GM19467 (cell line): ENCODE results near the gene GNS.

Experiments used
- ATAC-seq: cut with Tn5 transposase; IDR thresholded peaks from one replicate; pipeline ENCODE4 v1.9.1; 2021; ENCODE audit warnings: mild to moderate bottlenecking, moderate library complexity; ENCODE audit not compliant: unreplicated experiment

Gene GNS

DNA sequence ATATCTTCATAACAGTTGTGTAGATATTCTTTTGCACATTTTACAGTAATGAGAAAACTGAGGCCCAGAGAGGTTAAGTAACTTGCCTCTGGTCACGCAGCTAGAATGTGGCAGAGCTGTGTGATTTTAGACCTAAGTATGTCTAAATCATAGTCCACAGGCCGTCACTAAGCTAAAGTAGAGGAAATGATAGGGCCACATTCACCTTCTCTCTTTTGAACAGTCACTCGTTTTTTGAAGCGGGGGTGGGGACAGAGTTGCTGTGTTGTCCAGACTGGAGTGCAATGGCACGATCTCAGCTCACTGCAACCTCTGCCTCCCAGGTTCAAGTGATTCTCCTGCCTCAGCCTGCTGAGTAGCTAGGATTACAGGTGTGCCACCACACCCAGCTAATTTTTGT lies 80.4 kb downstream of the GNS start:
- no peak for ATAC-seq

DNA sequence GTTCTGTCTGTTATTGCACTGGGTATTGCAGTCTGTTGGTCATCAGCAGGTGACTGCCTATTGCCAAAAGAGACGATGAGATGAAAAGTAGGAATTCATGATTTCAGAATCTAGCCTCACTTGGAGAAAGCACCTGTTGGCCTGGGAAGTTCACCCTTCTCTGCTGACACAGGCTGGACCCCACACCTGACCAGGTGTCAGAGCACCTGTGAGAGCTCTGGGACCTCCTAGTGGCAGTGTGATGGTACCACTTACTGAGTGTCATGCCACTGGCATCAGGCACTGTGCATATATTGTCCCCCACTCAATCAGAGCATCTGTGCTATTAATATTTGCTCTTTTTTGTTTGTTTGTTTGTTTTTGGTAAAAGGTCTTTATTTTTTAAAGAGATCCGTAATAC lies 81.0 kb downstream of the GNS start:
- ATAC-seq, result no peak

DNA sequence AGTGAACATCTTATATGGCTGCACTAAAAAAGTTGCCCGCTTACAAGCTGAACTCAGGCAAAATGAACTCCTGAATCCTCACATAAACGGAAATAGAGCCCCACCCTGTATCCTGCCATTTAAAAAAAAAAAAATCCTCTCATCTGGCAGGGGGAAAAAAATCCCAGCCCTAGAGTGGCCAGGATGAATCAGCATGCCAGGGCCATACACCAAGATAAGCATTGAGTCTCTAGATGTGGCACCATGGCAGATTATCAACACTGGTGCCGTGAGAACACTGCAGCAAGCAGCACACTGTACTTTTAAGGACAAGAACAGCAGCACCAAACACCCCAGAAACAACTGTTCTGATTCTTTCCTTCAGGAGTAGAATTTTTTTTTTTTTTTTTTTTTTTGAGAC lies 83.4 kb downstream of the GNS start:
- no peak for ATAC-seq

DNA sequence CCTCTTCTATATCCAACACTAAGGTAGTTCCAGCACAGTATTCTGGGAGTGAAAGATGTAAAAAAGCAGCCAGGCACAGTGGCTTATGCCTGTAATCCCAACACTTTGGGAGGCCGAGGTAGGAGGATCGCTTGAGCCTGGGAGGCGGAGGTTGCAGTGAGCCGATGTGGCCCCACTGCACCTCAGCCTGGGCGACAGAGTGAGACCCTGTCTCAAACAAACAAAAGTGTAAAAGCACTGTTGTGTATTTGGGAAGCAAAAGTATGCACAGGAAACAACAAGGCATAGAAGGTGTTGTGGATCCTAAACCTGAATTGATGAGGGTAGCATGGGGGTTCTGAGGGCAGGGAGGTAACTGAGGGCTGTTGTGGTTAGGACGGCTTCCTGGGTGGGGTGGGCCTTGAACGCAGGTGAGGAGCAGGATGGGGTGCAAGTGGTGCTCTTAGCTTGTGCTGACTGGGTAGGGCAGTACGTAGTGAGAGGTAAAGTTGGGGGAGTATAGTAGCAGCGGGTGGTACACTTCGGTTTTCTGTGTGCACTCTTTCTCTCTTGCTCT lies 84.8 kb downstream of the GNS start:
- no peak for ATAC-seq

DNA sequence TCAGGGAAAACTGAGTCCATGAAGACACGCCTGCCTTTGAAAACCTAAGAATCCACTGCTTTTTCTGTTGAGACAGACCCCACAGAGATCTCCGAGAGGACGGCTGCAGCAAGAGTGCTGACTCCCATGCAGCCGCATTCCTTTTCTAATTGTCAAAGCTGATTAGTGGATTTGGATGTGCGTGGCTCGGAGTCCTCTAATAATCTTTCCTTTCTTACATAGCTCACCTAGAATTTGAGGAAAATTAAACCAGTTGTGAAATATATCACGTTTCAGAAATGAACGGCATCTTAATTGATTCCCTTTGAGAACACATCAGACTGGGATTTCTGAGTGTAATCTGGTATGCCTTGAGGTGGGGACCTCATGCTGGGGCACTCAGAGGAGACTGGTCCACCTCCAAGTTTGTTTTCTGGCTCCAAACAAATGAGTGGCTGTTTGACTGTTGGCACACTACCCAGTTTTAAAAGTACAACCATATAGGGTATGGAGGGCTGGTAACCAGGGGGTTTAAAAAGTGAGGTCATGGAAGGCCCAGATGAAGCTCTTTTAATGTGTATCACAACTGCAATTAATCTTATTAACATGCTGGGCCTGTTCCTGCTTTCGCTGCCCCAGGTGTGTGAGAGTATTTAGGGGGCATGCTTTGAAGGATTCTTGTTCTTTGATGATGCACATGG lies 85.6 kb downstream of the GNS start:
- no peak for ATAC-seq

DNA sequence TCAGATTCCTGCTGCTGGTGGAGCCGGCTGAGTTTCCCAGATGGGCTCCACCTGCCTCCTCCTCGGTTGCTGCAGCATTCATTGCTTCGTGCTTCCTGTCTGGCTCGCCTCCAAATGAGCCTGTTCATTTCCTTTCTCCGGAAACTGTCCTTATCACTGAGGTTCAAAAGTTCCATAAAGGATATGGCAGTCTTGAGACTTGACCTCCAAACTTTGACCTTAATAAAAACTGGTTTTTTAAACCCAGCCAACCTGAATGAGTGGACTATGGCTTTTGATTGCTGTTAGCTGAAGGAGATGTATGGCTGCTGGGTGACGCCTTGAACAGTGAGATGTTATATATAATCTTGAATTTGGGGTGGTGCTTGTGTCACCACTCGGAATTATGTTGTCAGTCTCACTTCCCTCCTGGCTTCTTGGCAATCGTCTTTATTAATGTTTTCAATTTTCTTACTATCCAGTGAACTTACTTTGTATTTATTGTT lies 86.2 kb downstream of the GNS start:
- no peak for ATAC-seq

DNA sequence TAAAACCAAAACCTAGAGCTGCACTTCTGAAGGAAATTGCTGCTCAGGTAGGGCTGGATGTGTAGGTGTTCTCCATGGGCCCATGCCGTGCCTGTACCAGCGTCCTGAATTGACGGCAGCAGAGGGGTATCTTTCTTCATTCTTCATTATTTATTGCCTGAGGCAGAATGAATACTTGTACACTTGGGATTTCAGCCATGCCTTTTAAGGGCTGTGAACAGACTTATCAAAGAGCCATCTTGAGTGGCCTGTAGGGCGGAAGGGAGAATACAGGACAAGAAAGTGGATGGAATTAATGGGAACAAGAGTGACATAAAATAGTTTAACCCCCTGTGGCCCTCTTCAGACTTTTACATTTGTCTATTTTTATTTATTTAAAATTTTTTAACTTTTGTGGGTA lies 87.5 kb downstream of the GNS start:
- no peak for ATAC-seq

DNA sequence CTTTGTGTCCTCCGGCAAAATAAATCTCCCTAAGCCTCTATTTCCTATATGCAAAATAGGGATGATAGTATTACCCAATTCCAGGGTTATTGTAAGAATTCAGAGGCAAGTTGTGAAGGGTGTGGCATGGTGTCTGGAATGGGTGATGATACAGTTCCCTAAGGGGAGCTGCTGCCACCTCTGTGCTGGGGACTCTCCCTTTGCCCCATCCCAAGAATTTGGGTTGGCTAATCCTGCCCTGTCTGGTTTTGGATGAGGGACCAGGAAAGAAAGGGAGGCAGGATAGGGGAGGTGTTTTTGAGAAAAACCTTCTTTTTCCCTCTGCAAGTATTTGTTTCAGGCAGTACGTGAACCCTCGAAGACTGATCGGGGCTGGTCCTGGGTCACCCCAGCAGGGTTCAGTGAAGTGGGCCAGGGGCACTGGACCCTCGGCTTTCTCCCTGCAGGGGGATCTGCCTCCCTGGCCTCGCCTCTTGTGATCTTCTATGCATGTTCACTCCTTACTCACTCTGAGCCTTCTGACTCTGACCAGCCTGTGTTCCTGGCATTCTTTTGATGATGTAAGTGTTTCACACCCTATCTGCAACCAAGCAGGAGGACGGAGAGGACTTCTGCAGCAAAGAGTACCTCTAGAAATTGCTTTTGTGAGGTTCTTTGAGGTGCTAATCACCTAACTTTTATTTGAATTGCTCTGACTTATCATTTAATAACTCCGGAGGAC lies 88.1 kb downstream of the GNS start:
- ATAC-seq, result no peak

DNA sequence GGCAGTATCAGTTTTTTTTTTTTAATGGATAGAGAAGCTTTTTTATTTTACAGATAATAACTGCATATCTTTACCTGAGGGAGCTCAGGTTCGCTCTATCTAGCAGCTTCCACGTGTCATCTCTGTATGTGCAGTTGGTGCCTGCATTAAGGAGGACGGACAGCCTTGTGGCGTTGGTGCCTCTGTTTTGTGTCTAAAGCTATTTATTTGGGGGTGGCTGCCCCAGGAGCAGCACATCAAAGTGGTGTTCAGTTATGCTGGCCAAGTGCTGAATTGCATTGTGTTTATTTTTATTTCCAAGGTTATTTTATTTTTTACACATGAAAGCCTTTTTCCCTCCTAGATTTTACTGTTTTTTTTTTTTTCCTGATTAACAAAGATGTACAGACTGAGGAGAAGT lies 89.2 kb downstream of the GNS start:
- no peak for ATAC-seq

DNA sequence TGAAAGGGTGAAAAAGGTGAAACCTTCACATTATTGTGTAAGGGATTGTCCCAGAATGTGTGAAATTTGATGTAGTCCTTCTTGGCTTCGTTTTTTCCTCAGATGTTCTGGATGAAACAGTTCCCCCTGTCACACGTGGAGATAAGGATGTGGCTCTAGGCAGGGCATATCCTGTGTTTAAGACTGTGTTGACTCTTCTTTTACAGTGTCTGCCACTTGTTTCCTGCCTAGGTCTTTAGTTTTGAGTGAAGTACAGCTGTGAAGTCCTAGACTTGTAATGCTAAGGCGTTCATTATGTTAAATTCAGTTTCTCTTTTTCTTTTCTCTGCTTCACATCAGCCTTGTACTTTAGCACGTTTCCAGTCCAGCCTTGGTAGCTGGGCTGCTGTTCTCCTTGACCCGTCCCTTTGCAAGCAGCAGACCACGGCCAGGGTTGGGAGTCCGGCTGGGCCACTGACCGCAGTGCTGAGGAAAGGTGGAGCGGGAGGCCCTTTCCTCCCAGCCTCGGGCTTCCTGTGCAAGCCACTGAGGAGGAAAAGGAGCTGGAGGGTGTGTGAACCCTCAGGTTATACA lies 89.8 kb downstream of the GNS start:
- peak; percentile 81 for ATAC-seq

DNA sequence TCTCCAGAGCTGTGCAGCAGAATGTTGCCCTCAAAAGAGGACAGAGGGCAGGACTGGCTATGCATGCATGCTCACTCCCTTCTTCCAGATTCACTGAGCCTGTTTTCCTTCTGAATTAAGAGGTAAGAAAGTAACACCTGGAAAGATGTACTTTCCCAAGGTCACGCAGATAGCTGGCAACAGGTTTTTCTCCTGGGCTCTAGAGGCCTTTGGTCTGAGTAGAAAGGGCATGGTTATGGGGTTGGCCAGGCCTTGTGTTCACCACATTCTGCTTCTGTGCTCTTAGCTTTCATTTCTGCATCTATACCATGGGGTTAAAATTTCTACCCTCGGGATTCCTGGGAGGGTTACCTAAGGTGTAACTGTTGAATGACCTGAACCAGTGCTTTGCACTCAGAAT lies 91.4 kb downstream of the GNS start:
- no peak for ATAC-seq

DNA sequence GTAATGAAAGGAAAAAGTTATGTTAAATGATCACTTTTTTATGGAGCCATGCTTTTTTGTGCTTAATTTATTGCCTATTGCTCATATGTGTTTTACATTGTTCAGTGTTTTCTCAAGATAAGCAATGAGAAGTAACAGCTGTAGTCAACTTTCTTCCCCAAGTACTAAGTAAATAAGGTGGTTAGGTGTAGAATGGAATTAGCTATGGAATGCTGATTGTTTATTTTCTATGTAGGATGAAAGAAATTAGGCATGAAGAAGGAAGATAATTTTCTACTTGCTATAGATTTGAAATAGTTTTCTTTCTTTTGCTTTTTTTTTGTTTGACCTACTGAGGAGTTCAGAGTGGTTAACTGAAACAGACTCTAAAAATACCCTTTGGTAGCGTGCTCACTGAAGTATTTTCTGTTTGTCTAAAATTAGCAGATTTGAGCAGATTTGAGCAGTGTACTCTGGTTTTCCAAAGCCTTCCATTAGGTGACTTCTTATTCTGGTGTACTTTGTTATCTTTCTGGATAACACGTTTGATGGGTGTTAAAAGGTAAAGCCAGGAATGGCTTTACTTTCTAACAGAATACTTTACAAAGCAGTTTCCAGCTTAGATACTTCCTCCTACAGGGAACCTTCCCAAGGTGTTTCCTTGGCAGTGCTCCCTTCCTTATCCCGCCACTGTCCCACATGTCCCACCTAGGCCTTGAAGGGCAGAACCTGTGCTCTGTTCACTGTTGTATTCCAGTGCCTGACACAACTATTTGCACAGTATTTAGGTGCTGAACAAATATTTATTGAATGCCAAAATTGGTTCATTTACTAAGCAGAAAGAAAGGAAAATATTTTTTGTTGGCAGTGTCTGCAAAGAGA lies 92.9 kb downstream of the GNS start:
- peak; percentile 28 for ATAC-seq

DNA sequence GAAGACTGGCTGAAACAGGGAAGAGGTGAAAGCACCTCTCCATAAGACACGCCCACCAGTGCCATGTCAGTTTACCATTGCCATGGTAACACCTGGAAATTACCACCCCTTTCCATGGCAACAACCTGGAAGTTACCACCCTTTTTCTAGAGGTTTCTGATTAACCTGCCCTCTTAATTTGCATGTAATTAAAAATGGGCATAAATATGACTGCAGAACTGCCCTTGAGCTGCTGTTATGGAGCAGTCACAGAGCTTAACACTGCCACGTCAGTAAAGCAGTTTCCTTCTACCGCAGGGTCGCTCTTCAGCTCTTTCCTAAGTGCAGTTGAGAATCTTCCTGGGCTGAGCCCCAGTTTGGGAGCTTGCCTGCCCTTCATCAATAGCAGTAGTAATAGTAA lies 93.7 kb downstream of the GNS start:
- no peak for ATAC-seq
